HCT116 (cell line): ENCODE measurements around the gene LZTR1.

ENCODE experiments used
- CTCF ChIP-seq, 3 experiments: fragments of 200-600 bp in 1 of 3; sonication (generic) in 1 of 3; IDR thresholded peaks in 2 of 3; conservative IDR thresholded peaks in 1 of 3; 2 replicates each; pipeline ENCODE4 v1.5.1; 2012 to 2017; ENCODE audit warnings: low read depth in 2 of 3, low read length in 2 of 3, antibody characterized with exemption in 1 of 3, borderline replicate concordance in 1 of 3, control low read depth in 1 of 3, mild to moderate bottlenecking in 1 of 3, mixed read lengths in 1 of 3, mixed run types in 1 of 3, moderate library complexity in 1 of 3; ENCODE audit not compliant: insufficient read depth in 1 of 3
- EZH2 ChIP-seq: fragments of 200-600 bp; sonication (generic); IDR thresholded peaks from 2 replicates; pipeline ENCODE4 v1.6.1; 2017; ENCODE audit warnings: antibody characterized with exemption, mixed run types

- TF ChIP-seq CTCF (IDR thresholded peaks at IDR 0.05 in 2 of 3, conservative IDR thresholded peaks at IDR 0.05 in 1 of 3; ENCODE audit: borderline replicate concordance in 1 of 3, insufficient read depth in 1 of 3, low read depth in 2 of 3, low read length in 2 of 3) (no peak), EZH2 (no peak)
These were observed 30.6 kb downstream of the LZTR1 start for GRCh38 chr22:21012446-21013407.
